GM21381 (cell line): ENCODE results near the gene ADD1.
"Not testable (repeated sequence)": the region's sequence is repeated elsewhere in the genome, so short reads cannot be mapped to it uniquely, and the experiment has no call there.

Experiments used
- ATAC-seq: cut with Tn5 transposase; IDR thresholded peaks from one replicate; pipeline ENCODE4 v1.9.1; 2021; ENCODE audit warnings: mild to moderate bottlenecking, moderate library complexity; ENCODE audit not compliant: unreplicated experiment

The ADD1 gene

GRCh38 chr4:2942532-2943363 is 99.1 kb downstream of the ADD1 start:
- no peak for ATAC-seq

DNA sequence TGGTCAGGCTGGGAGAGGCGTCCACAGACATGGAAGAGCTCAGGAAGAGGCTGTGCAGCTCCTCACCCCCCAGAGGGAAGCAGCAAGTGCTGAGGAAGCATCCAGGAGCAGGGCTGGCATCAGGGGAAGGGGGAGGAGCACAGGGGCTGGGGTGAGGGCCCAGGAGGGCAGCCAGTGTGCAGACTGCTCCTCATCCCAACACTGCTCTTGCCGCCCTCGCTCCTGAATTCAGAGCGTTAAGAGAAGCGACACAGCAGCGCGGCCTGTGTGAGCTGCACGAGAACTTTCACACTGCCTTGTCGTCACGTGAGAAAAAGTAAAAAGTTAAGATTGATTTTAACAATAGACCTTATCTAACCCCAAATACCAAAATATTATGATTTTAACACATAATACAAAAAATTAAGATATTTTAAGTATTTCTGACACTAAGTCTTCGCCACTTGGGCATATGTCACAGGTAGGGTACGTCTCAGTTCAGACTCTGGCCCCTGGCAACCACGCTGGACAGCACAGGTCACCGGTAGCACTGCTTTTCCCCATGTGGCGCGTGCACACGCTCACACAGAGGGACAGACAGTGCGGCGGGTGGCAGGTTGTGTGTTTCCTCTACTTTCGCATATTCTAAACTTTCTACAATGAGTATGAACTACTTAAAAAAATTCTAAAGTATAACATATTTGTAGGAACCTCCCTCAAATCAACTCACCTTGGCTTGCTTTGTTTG is 99.9 kb downstream of the ADD1 start:
- no peak for ATAC-seq

DNA sequence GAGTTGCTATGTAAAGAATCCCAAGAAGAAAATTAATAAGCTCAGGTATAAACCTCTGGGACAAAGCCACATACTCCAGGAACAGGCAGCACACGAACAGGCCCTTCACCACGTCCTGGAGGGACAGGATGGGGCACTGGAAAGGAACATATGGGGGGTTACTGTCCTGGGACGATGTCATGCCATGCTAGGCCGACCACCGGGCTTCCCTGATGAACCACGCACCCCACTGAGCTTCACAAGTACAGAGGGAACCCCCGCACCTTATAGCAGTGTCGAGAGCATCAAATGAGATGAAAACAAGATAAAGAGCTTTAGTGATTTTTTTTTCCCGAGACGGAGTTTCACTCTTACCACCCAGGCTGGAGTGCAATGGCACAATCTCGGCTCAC is 100.4 kb downstream of the ADD1 start:
- no peak for ATAC-seq

DNA sequence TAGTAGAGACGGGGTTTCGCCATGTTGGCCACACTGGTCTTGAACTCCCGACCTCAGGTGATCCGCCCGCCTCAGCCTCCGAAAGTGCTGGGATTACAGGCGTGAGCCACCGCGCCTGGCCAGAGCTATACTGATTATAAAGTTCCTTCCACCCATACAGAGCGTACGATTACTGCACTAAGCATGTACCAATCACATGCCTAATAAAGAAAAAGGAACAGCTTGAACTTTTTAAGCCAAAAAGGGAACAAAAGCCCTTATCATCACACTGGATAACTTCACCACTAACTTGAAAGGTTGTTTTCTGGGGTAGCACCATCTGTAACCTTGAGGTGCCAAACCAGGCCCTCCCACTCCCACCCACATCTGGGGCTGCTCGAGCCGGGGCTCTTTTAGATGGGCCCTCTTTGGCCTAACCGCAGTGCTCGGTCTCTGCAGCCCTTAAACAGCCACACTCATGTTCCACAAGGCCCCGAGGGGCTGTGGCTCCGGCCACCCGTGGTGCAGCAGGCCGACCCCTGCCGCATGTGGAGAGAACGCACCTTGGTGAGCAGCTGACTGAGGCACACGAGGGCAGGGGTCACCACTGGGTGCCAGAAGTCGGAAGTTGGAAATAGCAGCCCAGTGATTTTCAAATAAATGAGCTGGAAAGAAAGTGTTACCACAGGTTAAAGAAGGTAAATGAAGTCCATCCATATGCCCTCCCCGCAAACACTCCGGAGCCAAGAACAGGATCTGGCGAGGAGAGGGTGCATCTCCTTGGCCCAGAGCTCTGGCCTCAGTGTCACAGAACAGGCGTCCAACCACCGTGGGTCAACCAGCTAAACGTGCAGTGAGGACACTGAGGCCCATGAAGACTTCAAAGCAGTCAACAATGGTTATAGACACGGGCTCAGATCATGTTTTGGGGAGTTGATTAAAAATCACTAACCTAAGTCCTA is 101.2 kb downstream of the ADD1 start:
- no peak for ATAC-seq

- ATAC-seq = not testable (repeated sequence)
These were observed 102.3 kb downstream of the ADD1 start for GRCh38 chr4:2945619-2946604.

GRCh38 chr4:2946812-2947600 is 103.4 kb downstream of the ADD1 start:
- no peak for ATAC-seq

GRCh38 chr4:2947926-2948325 is 104.3 kb downstream of the ADD1 start:
- no peak for ATAC-seq

GRCh38 chr4:2948895-2949781 is 105.5 kb downstream of the ADD1 start:
- no peak for ATAC-seq

DNA sequence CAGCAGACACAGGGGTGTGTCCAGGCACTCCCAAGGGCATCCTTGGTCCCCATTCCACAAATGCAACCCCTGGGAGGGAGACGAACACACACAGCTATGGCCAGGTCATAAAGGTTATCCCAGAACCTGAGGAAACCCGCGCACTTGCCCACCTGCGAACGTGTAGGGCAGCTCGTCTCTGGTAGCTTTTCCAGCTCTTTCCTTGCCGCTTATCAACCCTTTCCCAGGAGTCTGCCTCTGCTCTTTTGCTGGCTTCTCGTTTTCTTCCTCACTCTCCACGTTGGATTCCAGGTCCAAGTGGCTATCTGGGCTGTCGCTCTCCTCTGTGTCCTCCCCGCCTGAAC is 106.1 kb downstream of the ADD1 start:
- no peak for ATAC-seq

DNA sequence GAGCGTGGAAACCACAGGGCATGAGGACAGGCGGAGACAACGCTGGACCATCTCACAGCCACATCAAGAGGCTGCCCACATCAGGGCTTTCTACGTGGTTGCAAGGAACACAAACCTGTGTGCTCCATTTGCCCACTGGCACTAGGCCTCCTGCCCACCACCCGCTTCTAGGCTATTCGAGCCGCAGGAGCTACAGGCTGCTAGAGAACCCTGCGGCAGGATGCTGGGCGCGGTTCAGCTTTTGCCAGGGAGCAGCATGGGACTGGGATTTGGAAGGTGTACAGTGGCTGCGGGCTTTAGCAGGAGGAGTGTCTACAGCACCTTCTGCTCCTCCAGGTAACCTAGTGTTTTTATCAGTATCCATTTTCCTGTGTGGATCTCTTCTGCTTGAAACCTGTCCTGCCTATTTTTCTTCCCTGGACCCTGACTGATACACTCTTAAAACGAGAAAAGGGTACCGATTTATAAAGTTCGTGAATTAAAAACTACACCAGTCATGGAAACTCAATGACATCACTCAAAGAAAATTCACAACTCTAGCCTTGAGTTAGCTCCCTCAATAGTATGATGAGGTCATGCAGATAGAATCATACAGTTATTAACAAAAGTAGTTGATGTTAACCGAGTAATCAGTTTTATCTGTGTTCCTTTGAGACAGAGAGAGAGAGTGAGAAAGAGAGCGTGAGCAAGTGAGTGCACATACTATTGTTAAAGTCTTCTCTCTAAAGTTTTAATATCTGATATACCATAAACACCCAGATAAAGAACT is 106.8 kb downstream of the ADD1 start:
- no peak for ATAC-seq

DNA sequence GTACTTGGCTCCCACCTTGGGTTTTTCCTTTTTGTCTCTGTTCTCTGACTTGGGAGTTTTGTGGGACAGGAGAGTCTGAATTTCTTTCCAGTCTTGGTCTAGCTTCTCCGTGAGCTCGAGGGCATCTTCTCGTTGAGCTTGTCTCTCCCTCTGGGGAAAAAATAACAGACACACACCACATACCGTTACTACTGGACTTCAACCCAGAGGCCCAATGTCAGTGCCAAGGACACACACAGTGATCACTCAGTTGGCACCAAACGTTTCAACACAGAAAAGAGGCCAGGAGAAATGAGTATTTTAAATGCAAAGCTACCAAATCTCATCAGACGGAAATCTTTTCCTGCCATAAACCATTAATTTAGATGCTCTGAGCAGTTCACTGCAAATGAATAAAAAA is 109.9 kb downstream of the ADD1 start:
- ATAC-seq = no peak

DNA sequence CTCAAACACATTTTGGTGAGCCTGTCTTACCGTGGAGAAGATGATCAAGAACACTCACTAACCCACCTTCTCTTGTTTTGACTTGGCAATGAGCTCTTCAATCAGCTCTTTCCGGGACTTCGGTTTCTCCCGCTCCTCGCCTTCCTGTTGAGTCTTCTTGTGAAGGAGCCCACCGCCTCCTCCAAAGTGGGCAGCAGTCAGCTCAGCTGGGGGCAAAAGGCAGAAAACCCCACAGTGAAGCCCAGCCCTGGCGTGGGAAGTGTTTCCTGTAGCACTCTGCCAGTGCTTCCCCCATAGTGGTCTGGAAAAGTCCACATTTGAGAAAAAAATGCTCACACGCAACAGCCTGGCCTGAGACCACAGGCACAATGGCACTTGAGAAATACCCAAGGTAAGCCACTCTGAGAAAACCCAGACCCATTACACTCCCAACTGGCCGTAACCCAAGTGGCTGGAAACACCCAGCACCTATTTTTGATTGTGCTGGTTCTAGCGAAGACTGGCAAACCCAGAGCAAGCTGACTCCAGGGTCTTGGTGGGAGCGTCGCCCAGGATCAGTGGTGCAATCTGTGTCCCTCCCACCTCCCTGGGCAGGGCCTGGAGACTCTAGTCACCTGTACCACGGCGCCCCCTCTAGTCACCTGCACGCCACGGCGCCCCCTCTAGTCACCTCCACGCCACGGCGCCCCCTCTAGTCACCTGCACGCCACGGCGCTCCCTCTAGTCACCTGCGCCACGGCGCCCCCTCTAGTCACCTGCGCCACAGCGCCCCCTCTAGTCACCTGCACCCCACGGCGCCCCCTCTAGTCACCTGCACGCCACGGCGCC is 110.9 kb downstream of the ADD1 start:
- ATAC-seq = no peak

GRCh38 chr4:2955186-2956044 is 111.8 kb downstream of the ADD1 start:
- ATAC-seq = not testable (repeated sequence)

- no peak for ATAC-seq
These were observed 114.8 kb downstream of the ADD1 start for GRCh38 chr4:2958446-2958845.

DNA sequence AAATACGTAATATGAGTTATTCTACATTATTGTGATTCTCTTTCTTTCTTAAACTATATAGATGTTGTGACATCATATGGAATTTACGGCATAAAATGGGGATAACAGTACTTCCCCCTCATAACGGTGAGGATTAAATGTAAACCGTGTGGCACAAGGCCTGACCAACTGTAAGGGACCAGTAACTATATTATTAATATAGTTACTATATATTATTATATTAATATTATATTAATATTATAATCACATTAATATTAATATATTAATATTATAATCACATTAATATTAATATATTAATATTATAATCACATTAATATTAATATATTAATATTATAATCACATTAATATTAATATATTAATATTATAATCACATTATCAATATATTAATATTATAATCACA is 116.8 kb downstream of the ADD1 start:
- not testable (repeated sequence) for ATAC-seq

DNA sequence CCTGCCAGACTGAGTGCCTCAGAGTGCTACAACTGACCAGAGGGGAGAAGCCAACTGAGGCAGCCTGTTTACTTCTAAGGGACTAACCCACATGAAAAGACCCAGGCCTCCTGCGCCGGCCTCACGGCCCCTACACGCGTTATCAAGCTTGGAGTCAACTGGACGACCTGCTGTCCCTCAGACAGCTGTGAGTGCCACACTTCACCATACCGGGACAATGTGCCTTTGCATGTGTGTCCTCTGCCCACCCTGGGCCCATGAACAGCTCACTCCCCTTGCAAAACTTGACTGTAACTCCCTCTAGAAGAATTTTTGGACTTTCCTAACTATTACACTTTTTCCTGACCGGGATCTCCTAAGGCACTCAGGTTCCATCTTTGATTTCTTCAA is 117.8 kb downstream of the ADD1 start:
- ATAC-seq = no peak
